GM21529 (cell line): ENCODE measurements around the gene INO80B.

ENCODE experiments used
- ATAC-seq: cut with Tn5 transposase; IDR thresholded peaks from one replicate; pipeline ENCODE4 v1.9.1; 2021; ENCODE audit not compliant: unreplicated experiment

The INO80B gene

DNA sequence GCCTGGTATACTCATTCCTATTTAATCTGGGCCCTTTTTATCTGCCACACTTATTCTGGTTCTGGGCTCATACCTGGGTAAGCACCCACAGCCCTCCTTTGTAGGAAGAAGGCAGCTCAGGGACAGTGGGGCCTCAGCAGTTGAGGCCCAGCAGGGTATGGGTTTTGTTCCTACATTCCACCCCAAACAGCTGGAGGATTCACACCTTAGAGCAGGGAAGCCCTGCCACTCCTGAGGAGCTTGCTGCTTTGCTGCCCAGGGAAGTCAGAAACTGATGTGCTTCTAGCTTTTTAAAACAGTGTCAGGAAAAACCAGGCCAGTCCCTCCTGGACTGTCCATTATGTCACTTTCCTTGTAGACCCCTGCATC is 45.7 kb downstream of the INO80B start:
- ATAC-seq: no peak

GRCh38 chr2:74501335-74502071 is 46.6 kb downstream of the INO80B start:
- ATAC-seq: no peak

DNA sequence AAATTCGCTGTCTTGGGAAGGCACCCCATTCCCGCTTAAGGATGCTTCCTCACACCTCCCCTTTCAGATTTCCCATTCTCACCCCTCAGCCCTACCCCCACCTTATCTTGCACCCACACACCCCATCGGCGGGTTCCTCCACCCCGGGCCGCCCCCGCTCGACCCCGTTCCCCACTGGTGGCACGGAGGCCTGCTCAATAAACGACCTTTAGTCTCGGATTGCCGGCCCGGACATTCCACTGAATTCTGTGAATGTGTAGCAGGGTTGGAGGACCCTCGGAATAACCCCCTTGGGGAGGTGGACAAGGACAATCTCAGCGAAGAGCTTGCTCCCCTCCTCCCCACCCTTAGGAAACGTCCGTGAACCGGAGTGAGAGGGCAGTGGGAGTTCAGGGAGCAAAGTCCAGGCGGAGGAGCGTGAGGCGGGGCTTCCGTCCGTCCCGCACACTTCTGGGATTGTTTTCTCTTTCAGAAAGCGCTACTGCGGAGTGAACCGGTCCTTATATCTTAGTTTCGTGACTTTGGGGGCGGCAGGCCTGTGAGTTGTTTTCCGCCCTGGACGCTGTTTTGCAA is 47.3 kb downstream of the INO80B start:
- no peak for ATAC-seq

DNA sequence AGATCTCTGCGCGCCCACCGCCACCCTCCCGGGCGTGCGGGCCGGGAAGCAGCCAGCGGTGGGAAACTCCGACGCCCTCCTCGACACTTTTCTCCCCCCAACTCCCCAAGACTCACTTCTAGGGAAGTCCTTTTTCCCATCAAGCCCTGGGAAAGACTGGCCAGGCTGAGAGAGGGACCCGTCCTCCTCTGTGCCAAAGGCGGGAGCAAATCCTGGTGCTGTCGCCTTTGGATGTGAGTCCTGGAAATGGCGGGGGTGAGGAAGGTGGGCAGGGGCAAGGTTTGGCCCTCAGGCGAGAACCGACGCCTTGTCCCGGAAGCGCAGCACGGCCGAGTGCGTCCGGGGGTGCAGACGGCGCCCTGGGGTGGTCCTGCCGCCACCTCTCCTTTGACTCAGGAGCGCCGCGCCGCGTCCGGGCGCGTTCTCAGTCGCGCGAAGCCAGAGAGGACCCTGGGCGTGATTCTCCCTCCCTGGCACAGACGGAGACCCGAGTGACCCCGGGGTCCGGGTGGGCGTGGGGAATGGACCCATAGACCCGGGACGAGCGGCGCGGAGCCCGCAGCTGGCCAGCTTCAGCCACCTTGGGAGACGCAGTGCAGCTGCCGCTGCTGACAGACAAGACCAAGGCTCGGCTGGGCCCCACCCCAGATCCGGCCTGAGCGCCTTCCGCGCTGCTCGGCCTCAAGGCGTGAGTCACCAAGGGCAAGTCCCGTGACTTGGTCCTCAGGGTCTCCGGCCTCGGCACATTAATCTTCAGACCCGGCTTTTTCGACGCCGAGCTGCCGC is 48.0 kb downstream of the INO80B start:
- ATAC-seq: peak; percentile 36

- no peak for ATAC-seq
These were observed 48.9 kb downstream of the INO80B start for GRCh38 chr2:74503506-74504475.

- no peak for ATAC-seq
These were observed 49.7 kb downstream of the INO80B start for GRCh38 chr2:74504591-74504990.

DNA sequence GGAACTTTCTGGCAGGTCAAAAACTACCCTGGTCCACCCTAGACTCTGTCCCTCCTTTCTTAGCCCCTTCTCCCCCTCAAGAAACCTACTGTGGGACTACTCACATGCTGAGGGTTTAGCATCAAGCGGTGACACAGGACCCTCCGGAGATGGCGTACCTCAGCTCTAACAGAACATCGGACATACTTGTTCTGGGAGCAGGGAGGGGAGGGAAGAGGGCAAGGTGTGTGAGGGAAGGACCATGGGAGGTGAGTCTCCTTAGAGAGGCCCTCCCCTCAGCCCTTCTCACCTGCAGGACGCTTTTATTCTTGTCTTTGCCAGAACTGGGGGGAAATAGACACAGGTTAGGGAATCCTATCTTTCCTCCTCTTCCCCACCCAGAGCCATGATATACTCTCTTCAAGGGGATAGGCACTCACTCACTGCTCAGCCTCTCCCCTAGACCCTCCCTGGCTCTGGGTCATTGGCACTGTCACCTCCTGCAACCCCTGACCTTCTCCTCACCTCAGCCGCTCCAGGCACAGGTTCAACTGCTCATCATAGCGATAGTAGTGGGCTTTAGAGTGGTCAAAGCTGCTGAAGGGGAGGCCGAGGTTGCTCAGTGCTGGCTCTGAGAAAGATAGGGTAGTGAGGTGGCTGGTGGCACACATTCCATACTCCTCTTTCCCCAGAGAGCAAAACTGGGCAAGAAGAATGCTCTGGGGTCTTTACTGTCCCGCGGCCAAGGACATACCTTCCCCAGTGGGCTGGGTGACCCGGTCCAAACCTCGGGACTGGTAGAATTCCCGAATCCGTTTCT is 50.8 kb downstream of the INO80B start:
- no peak for ATAC-seq

DNA sequence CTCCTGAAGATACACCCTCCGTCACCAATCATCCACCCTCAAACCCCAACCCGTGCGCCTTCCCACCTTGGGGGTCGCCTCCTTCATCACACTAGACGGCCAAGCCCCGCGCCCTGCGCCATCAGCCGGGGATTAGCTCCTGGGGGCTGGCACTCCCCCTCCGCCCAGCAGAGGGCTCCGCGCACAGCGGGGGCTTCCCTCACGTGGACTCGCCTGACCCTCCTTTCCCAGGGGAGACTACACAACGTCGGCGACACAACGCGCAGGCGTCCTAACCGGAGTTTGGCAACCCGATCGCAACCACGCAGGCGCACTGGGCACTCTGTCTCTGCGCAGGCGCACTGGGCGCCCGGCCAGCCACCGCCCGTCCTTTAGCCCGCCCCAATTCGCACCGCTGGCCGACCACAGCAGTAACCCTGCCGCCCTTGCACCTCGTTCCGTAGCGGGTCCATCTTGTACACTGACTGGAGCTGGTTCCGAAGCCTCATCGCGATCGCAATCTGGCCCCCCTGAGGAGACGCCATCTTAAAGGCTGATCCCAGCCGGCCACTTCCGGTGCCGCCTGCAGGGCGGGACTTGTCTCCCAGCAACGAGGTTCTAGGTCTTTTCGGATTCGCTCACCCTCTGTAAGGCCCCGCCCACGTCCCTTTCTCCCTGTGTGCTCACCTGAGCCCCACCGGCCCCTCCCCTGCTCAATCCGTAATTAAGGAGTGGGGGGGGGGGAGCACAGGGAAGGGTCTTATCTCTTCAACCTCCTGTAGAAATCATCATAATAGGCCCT is 52.4 kb downstream of the INO80B start, which contains the start of gene PCGF1:
Gene PCGF1 (minus strand): TSS at position 551 of the 781 bp plus-strand sequence. CDS start 27 bp downstream, at position 524.
- ATAC-seq: peak; percentile 91
